HG02610 (cell line): ENCODE measurements around the gene SNRNP27.
A peak's percentile ranks its signal among the peaks of the same experiment; 100 is the strongest.
"Not testable (repeated sequence)": the region's sequence is repeated elsewhere in the genome, so short reads cannot be mapped to it uniquely, and the experiment has no call there.

ENCODE experiments used
- ATAC-seq: cut with Tn5 transposase; IDR thresholded peaks from one replicate; pipeline ENCODE4 v1.9.1; 2021; ENCODE audit warnings: mild to moderate bottlenecking, moderate library complexity; ENCODE audit not compliant: unreplicated experiment

SNRNP27 gene, protein sequence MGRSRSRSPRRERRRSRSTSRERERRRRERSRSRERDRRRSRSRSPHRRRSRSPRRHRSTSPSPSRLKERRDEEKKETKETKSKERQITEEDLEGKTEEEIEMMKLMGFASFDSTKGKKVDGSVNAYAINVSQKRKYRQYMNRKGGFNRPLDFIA

GRCh38 chr2:69893684-69894551, at the start of gene SNRNP27:
TSS of gene SNRNP27 (plus strand) at chr2:69893956. CDS start at chr2:69893985, 29 bp downstream.
- ATAC-seq, result peak; percentile 74

DNA sequence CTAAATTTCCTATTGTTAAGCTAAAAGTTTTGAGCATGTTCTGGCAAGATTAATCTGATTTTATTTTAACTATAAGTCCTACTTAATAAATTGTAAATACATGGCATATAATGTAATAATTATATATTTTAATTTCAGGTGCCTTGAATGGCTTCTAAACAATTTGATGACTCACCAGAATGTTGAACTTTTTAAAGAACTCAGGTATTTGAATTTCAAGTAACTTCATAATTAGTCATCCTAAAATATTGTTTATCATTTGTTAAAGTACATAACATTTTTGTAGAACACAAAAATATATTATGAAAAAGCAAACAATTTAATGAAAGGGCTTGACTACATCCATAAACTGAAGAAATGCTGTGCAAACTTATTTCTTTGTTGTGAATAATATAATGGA, 49.8 kb upstream of the SNRNP27 start:
- no peak for ATAC-seq

DNA sequence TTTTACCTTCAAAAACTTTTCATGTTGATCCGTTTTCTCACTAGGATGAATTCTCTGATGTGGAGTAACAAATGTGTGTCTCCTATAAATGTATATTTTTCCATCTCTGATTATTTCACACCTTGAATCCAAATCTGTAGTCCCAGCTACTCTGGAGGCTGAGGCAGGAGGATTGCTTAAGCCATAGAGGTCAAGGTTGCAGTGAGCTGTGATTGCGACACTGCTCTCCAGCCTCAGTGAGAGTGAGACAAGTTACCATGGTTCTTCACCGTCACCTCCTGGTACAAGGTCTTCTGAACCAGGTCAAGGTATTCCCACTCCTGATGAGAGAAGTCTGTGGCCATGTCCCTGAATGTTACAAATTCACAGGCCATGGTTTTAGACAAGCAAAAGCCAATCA, 49.2 kb upstream of the SNRNP27 start:
- no peak for ATAC-seq

GRCh38 chr2:69846182-69847067, 47.3 kb upstream of the SNRNP27 start:
- ATAC-seq, result no peak

GRCh38 chr2:69847068-69847828, 46.5 kb upstream of the SNRNP27 start:
- no peak for ATAC-seq

GRCh38 chr2:69848186-69848790, 45.5 kb upstream of the SNRNP27 start:
- ATAC-seq, result no peak

- no peak for ATAC-seq
These were observed 35.5 kb upstream of the SNRNP27 start for GRCh38 chr2:69858261-69858660.

GRCh38 chr2:69863298-69863697, 30.5 kb upstream of the SNRNP27 start:
- no peak for ATAC-seq

GRCh38 chr2:69888451-69888850, 5.3 kb upstream of the SNRNP27 start:
- no peak for ATAC-seq

- ATAC-seq, result no peak
These were observed 4.5 kb upstream of the SNRNP27 start for GRCh38 chr2:69889302-69889701.

GRCh38 chr2:69890881-69891280, 2.9 kb upstream of the SNRNP27 start:
- no peak for ATAC-seq

DNA sequence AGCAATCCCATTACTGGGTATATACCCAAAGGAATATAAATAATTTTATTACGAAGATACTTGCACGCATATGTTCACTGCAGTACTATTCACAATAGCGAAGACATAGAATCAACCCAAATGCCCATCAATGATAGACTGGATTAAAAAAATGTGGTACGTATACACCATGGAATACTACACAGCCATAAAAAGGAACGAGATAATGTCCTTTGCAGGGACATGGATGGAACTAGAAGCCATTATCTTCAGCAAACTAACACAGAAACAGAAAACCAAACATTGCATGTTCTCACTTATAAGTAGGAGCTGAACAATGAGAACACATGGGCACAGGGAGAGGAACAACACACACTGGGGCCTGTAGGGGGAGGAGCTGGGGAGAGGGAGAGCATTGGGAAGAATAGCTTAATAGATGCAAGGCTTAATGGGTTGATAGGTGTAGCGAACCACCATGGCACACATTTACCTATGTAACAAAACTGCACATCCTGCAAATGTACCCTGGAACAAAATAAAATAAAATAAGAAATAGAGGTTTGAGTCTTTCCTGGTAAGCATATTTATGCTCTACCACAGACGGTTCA, 825 bp upstream of the SNRNP27 start:
- ATAC-seq, result not testable (repeated sequence)

- ATAC-seq, result not testable (repeated sequence)
These were observed 981 bp downstream of the SNRNP27 start for GRCh38 chr2:69894737-69895136.

GRCh38 chr2:69902213-69902922, 8.6 kb downstream of the SNRNP27 start:
- no peak for ATAC-seq

- no peak for ATAC-seq
These were observed 13.5 kb downstream of the SNRNP27 start for GRCh38 chr2:69907216-69907615.

- no peak for ATAC-seq
These were observed 18.3 kb downstream of the SNRNP27 start for GRCh38 chr2:69911985-69912563.

DNA sequence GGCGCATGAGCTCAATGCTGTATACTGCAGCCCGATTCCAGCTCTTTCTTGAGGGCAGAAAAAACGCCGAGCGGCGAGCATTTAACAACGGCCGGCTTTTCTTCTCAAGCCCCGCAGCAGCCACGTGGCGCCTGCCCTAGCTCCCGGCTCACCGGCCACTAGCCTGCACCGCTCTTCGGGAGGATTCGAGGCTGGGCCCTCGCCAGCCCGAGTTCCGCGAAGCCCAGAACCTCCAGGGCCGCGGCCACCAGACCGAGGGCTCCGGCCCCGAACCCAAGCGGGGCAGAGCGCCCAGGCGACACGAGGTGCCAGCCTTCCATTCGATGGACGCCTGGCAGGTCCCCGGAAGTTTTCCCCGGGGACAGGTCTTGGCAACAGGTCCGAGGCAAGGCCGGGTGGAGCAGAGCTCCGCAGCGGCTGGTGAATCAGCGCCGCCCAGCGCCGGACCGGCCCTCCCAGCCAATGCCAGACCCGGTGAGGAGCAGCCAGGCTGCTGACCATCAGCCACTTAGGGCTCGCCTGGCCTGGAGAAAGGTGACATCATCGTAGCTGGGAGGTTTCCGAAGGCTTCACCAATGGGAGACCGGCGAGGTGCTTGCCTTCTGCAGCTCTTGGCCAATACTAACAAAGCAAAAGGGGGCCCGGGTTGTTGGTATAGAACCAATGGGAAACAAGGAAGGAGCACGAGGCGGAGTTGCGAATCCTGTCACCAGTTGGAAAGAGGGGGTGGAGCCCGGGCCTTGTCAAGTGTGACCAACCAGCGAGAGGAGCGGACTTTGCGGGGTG, 20.6 kb downstream of the SNRNP27 start:
- peak; percentile 90 for ATAC-seq
